Mucosa of gallbladder (tissue), 1 donor: ENCODE data around the gene SPEF1. TPM values are rescaled to one million over a fixed set of nuclear protein-coding genes. Genes with fewer than 3 reads are reported as not detected.

Experiments
- DNase-seq: peaks from one replicate; pipeline ENCODE4 v3.0.0-alpha.2; 2020; ENCODE audit warnings: low spot score
- total RNA-seq: library from RNA; stranded (reverse); gene quantifications from one replicate; pipeline ENCODE4 v1.2.1, GENCODE V29; 2021
- donor health status: DM: no; HTN: no; CAD: no.

SPEF1 gene
- total RNA-seq, 1 donor from 2014 or later, result 0.75 TPM

DNA sequence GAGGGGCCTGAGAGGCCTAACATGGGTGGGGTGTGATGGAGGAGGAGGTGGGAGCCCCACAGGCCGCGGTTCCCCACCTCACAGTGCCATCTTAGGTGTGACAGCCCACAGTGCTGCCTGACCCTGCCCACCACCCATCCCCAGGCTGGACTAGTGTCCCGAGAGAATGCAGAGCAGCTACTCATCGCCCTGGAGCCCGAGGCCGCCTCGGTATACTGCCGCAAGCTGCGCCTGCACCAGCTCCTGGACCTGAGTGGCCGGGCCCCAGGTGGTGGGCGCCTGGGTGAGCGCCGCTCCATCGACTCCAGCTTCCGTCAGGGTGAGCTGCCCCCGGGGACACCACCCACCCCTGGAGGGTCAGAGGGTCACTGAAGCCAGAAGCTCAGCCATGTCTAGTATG, 33.2 kb downstream of the SPEF1 start:
- DNase-seq, result no peak

DNA sequence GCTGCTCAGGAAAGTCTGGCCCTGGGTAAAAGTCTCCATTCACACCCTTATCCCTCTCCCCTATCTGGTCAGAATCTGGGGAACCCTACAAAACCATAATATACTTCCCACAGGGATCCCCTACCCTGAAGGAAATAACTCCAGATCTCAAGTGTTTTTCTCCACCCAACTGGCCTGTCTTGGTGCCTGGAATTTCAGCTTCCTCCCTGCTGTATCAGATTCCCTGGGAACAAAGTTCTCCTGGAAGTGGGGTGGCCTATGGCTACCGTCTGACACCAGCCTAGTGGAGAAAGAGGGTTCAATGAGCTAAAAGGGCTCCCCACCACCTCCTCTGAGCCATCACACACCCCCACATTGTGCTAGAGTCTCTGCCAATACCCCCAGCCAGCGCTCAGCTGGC, 33.8 kb downstream of the SPEF1 start:
- no peak for DNase-seq

DNA sequence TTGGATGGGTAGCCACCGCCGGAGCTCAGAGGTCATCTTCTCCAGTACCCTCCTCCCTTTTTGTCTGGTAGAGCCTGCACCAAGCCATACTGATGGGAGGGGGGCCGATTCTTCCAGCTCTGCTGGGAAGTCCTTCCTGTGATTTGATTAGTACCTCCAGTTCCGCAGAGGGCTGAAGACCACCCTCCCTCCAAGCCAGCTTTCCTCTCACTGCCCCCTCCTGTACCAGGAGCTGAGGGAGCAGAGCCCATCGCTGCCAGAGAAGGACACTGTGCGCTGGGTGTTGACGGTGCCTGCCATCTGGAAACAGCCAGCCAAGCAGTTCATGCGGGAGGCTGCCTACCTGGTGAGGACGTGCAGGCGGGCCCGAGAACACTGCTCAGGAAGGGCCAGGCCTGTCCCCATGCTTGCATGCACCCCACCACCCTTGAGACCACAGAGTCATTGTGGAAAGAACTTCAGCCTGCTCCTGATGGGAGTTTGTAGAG, 35.5 kb downstream of the SPEF1 start:
- no peak for DNase-seq

DNA sequence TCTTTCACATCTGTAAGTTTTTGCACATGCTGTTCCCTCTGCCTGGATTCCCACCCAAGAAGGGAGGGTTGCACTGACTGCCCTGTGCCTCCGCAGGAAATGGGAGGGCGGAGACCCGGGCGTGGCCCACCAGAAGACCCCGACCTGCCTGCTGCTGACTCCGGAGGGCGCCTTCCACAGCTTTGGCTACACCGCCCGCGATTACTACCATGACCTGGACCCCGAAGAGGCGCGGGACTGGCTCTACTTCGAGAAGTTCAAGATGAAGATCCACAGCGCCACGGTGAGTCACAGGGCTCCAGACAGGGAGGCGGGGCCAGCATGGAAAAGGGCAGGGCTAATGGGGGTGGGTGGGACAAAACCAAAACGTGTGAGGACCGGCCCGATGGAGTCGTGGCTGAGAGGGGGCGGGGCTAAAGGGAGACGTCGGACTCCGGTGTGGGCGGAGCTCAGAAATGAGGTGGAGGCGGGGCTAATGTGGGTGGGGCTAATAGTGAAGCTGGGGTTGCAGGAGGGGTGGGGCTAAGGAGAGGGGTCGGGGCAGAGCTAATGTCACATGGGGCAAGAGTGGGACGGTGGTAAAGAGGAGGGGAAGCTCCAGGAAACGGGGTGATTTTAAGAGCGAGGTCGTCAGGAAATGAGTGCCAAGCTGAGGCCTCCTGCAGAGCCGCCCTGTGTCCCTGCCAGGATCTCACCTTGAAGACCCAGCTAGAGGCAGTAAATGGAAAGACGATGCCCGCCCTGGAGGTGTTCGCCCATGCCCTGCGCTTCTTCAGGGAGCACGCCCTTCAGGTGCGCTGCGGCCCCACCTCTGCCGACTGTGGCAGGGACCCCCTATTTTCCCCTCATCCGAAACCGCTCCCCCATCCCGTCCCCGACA, 36.2 kb downstream of the SPEF1 start:
- peak; percentile 81 for DNase-seq

GRCh38 chr20:3744037-3744436, 37.2 kb downstream of the SPEF1 start:
- DNase-seq, result no peak

GRCh38 chr20:3743251-3743650, 38.0 kb downstream of the SPEF1 start:
- no peak for DNase-seq

- no peak for DNase-seq
Measured at GRCh38 chr20:3741836-3742458, 39.3 kb downstream of the SPEF1 start.

GRCh38 chr20:3740615-3741301, 40.5 kb downstream of the SPEF1 start:
- no peak for DNase-seq

DNA sequence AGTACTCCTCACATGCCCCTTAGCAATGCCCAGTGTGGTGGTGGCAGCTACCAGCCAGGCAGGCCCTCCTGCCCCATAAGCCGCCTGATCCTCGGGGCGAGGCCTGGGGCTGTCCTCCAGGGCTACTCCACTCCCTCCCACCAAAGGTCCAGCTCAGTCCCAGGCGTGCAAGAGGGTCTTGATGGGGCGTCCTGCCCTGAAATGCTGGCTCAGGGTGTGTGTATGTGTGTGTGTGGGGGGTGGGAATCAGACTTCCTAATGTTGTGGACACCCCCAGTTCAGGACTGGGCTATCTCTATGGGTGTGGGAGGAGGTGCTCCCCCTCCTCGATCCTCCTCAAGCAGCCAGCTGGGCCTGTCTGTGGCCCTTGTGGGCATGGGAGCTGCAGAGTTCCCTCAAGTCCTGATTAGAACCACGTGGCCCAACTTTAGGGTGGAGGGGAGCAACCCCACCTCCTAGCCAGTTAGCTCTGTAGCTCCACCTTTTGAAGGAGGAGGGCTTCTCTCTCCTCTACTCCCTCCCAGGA, 41.3 kb downstream of the SPEF1 start:
- DNase-seq, result no peak

DNA sequence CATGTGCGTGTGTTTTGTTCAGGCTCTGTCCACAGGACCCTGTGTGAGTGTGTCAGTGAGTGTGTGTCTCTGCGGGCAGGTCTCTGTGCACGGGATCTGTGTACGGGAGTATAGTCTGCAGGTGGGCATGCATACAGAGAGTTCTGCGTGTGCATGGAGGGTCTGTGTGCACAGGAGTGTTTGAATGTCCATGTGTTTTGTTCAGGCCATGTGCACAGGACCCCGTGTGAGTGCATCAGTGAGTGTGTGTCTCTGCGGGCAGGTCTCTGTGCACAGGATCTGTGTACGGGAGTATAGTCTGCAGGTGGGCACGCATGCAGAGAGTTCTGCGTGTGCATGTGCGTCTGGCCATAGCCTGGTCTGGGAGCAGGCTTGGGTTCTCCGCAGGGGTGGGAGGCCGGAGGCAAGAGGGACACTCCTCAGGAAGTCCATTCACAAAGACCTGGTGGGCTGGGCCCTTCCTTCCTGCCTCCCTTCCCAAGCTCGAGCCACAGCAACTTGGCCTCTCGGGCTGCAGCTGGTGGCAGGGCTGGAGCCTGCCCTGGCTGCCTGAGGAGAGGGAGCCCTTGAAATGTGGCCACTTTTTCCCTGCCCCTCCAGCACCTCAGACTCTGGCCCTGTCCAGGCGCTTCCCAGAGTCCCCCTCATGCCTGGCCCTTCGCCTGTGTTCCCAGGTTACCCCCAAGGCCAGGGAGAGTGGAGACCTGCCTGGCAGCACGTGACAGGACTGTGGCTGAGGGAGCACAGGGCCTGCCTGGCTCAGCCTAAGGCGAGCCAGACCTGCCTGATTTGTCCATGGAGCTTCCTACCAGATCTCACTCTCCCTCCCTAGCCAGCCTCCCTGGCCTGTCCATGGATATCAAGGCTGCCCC, 42.0 kb downstream of the SPEF1 start:
- DNase-seq, result no peak

- no peak for DNase-seq
Measured at GRCh38 chr20:3738111-3739053, 42.9 kb downstream of the SPEF1 start.

GRCh38 chr20:3735768-3736167, 45.5 kb downstream of the SPEF1 start:
- DNase-seq, result no peak

- peak; percentile 50 for DNase-seq
Measured at GRCh38 chr20:3734111-3734843, 47.0 kb downstream of the SPEF1 start.

DNA sequence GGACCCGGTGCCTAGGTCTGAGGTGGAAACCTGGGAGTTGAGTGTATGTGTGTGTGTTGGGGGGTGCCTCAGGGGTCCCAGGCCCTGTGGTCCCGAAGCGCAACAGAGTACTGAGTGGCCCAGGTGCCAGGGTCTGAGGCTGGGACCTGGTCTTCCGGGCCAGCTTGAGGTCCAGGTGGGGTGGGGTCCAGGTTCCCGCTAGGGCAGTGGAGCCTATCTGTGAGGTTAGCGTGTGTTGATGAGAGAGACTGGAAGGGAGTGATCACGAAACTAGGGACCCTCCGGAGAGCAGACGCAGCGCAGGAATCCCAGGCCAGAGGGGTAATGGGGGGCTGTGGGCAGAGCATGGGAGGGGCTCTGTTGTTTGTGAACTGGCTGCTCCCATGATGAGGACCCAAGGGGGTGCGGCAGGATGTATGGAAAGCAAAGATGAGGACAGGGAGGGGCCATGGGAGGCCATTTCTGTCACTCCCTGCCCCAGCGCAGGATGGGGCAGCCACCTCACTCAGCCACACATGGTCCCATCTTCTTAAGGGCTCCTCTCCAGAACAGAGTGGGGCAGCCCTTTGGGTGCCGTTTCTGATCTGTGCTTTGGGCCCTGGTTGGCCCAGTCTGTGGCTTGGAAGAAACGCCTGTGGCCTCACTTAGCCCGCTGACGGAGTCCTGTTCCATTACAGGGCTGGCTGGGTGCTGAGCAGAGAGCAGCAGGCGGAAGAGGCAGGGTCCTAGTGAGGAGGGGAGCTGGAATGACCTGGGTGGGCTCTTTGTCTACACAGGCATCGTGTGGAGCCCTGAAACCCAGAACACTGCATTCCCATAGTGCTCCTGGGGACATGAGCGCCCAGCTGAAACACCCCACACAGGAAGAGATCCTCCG, 47.9 kb downstream of the SPEF1 start:
- DNase-seq, result no peak

DNA sequence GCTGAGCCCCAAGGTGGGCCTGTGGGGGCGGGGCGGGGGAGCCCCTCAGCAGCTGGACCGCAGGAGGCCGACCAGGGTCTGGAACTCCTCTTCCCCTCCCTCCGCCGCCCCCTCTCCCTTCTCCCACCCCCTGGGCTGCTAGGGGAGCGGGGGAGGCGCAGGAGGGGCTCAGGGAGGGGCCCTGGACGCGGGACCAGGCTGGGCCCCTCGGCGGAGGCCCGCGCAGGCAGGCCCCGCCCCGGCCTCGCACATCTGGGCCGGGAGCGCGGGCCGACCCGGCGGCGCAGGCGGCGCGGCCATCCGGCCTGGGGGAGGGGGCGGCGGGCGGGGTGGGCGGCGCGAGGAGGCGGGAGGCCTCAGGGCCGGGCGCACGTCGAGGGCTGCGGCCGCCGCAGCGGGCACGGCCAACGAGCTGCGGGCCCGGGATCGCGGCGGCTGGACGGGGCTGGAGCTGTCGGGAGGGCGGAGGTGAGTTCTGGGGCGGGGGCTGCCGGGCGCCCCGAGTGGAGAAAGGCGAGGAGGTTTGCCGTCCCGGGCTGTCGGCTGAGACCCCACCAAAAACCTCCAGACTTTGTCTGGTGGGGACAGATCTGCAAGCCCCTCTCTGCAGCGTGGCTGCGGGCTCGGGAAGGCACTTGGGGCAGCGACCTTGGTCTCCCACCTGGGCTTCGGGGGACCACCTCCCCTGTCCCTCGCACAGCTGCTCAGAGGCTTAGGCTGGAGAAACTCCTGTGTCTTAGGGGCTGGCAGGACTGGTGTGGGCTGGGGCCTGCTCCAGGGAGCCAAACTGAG, 48.7 kb downstream of the SPEF1 start, which contains the start of gene HSPA12B:
Gene HSPA12B, plus strand, starts transcription at position 359 of the 792 bp plus-strand sequence. CDS start 5,990 bp downstream, outside the sequence.
- DNase-seq, result no peak

GRCh38 chr20:3731944-3732326, 49.3 kb downstream of the SPEF1 start:
- DNase-seq, result no peak
